Measurements from ENCODE around the gene ATRIP. TPM values are rescaled to one million over a fixed set of nuclear protein-coding genes. Genes with fewer than 3 reads are reported as not detected.

The ATRIP gene
- total and polyA plus RNA-seq, 2 of the 8 experiments (the other 6 are each of a cell fraction or from before 2014, with no cell fraction given), result 18.5 to 20.2 TPM

DNA sequence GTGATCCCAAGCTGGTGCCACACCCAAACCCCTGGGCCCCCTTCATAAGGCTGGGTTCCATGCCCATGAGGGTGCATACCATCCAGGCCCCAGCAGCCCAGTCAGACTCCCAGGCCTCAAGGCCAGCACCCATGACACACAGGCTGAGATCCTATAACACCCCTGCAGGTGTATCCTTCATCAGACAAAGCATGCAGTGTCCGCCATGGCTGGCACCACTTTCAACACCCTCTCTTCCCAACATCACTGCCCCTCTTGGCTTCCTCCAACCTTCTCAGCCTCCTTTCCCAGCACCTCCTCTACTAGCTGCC, 10.1 kb upstream of the ATRIP start:
- no peak overlapping the region for H3K9ac ChIP-seq (replicated peaks in 1 of 4; ENCODE audit: extremely low read depth in 1 of 4, low read depth in 3 of 4, low read length in 3 of 4)
- no peak overlapping the region for H4K8ac ChIP-seq (ENCODE audit: extremely low read depth, insufficient read depth, low read length)
- no peak overlapping the region for H3K14ac ChIP-seq (ENCODE audit: insufficient read length)
- H3K36me3 ChIP-seq (ENCODE audit: control insufficient read depth in 2 of 4, insufficient read depth in 4 of 4, low read length in 3 of 4), result peaks cover 4 to 28% (median 13%) of the 10 kb centered on the region in 4 experiments; a peak in 6 of 8 replicates
- no peak overlapping the region for H4K91ac ChIP-seq (replicated peaks; ENCODE audit: insufficient read length, low read length)
- H2AFZ ChIP-seq (ENCODE audit: low read length), result no peak overlapping the region
- no peak overlapping the region for H2BK120ac ChIP-seq (replicated peaks; ENCODE audit: low read depth, low read length)
- no peaks in the 10 kb centered on the region for H3K9me3 ChIP-seq (ENCODE audit: insufficient read depth in 2 of 2, low read depth in 1 of 2, low read length in 1 of 2)
- no peak for FAIRE-seq
- peaks cover 5 to 37% of the 10 kb centered on the region in 2 experiments; a peak in 3 of 4 replicates for H3K79me2 ChIP-seq (ENCODE audit: control insufficient read depth in 1 of 2, insufficient read depth in 2 of 2, low read length in 2 of 2)
- peaks cover 0 to 5% of the 10 kb centered on the region in 2 experiments for H4K20me1 ChIP-seq (replicated peaks in 1 of 2; ENCODE audit: control insufficient read depth in 1 of 2, insufficient read depth in 2 of 2, low read length in 2 of 2)
- ChIA-PET CTCF (ENCODE audit: partially characterized antibody) (interaction anchor here (0.5 to 7.7 kb wide), 91 partner anchors 9 to 670 kb away, joined by 3 to 220 read pairs (median 5); partner anchors contain the start of genes ATRIP and SLC26A6), POLR2A (ENCODE audit: partially characterized antibody) (interaction anchor here (0.6 to 31.5 kb wide), 25 partner anchors 7 to 249 kb away, joined by 3 to 650 read pairs (median 4); partner anchors contain the start of genes ATRIP, CCDC51, CDC25A and SHISA5)
- no peak overlapping the region for H3K27ac ChIP-seq (ENCODE audit: low read depth, low read length)
- no peak overlapping the region for H3K56ac ChIP-seq (replicated peaks; ENCODE audit: insufficient read length, low read depth, low read length)
- H2BK5ac ChIP-seq (ENCODE audit: low read depth, low read length), result no peak overlapping the region
- no peak overlapping the region for H2BK12ac ChIP-seq (ENCODE audit: low read depth, low read length)
- WGBS, 2 experiments (ENCODE audit: extremely low coverage in 1 of 2, insufficient coverage in 1 of 2, insufficient read length in 1 of 2, insufficient replicate concordance in 2 of 2, low coverage in 1 of 2, low lambda C conversion rate in 2 of 2, missing lambda C conversion rate in 1 of 2), result 37% methylated on average over 1 of the region's 1 CpG; no CpG with 5 or more reads in 1 of the 2 experiments
- no peak overlapping the region for H3K23ac ChIP-seq (ENCODE audit: insufficient read length)
- H2AK5ac ChIP-seq (ENCODE audit: low read depth, low read length), result no peak overlapping the region
- no peak overlapping the region for H3K4me3 ChIP-seq (ENCODE audit: extremely low read depth in 1 of 4, insufficient read depth in 2 of 4, low read depth in 3 of 4, low read length in 4 of 4)
- DNase-seq (ENCODE audit: low read depth in 1 of 2, low spot score in 2 of 2), result no peak
- H3K4me1 ChIP-seq (replicated peaks in 1 of 4; ENCODE audit: control insufficient read depth in 3 of 4, insufficient read depth in 4 of 4, low read length in 3 of 4), result peaks cover 0 to 8% (median 3%) of the 10 kb centered on the region in 4 experiments; a peak in 4 of 7 replicates
- no peak overlapping the region for H3K18ac ChIP-seq (ENCODE audit: extremely low read depth, low read length)
- no peak overlapping the region for H2BK20ac ChIP-seq (ENCODE audit: low read length)
- H3K79me1 ChIP-seq (ENCODE audit: low read depth, low read length), result peaks cover 3% of the 10 kb centered on the region; the same call in 1 of the 2 replicates
- H3K23me2 ChIP-seq (ENCODE audit: low read depth, low read length), result peaks cover 3% of the 10 kb centered on the region; the same call in 1 of the 2 replicates
- no peak overlapping the region for H3K4me2 ChIP-seq (ENCODE audit: insufficient read depth in 1 of 2, low read depth in 2 of 2, low read length in 2 of 2)
- no peaks in the 10 kb centered on the region for H3K27me3 ChIP-seq (replicated peaks in 1 of 4; ENCODE audit: control insufficient read depth in 3 of 4, extremely low read depth in 1 of 4, insufficient read depth in 3 of 4, low read length in 3 of 4)
- H4K5ac ChIP-seq (ENCODE audit: insufficient read length, low read depth, low read length), result no peak overlapping the region
- no peak overlapping the region for H2BK15ac ChIP-seq (ENCODE audit: low read length)
- TF ChIP-seq, protein P1, sequence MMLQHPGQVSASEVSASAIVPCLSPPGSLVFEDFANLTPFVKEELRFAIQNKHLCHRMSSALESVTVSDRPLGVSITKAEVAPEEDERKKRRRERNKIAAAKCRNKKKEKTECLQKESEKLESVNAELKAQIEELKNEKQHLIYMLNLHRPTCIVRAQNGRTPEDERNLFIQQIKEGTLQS (IDR thresholded peaks at IDR 0.05; ENCODE audit: insufficient read depth, low read depth, low read length), result no peak
- TF ChIP-seq POLR2AphosphoS5 (IDR thresholded peaks at IDR 0.05; ENCODE audit: low read depth, low read length), result 0 out of 2 replicates have a peak, but pooled peaks have one; percentile 4
- H3K4ac ChIP-seq (replicated peaks; ENCODE audit: insufficient read length, low read depth, low read length), result no peak overlapping the region

Measured in H1 (cell line).